ENCODE data around the gene GSDMA. TPM values are rescaled to one million over a fixed set of nuclear protein-coding genes. Genes with fewer than 3 reads are reported as not detected.

GSDMA gene
- total and polyA plus RNA-seq, 9 of the 15 experiments (the other 6 are each of a cell fraction or from before 2014, with no cell fraction given): 0.04 to 0.13 (median 0.07) TPM; not detected in 2

- CTCF ChIA-PET (ENCODE audit: low intra/inter-chr PET ratio): no interaction called here
- DNase-seq (ENCODE audit: extremely low read depth in 1 of 4, low spot score in 3 of 4): no peak
- Histone ChIP-seq H3K36me3 (ENCODE audit: control insufficient read depth, insufficient read depth, low read length) (no peaks in the 10 kb centered on the region), H3K79me2 (ENCODE audit: control insufficient read depth, insufficient read depth, low read length) (no peaks in the 10 kb centered on the region), H3K9me1 (ENCODE audit: control insufficient read depth, insufficient read depth, low read length) (no peaks in the 10 kb centered on the region), H3K9me3 (replicated peaks; ENCODE audit: control insufficient read depth, insufficient read depth, low read depth, low read length) (no peaks in the 10 kb centered on the region), H2AFZ (ENCODE audit: low read depth, low read length) (no peak overlapping the region), H3K27ac (ENCODE audit: extremely low read depth, low read depth, low read length) (no peak overlapping the region), H3K4me2 (ENCODE audit: insufficient read depth, low read length) (no peak overlapping the region), H3K4me1 (replicated peaks in 1 of 2; ENCODE audit: control insufficient read depth in 2 of 2, insufficient read depth in 2 of 2, low read length in 2 of 2) (peaks cover 20 to 21% of the 10 kb centered on the region in 2 experiments), H3K4me3 (no peak overlapping the region), H3K9ac (ENCODE audit: insufficient read depth in 1 of 2, low read depth in 2 of 2, low read length in 2 of 2) (no peak overlapping the region; a peak in 1 of 4 replicates), H3K27me3 (ENCODE audit: control insufficient read depth in 2 of 2, insufficient read depth in 2 of 2, low read length in 2 of 2) (no peaks in the 10 kb centered on the region; a peak in 1 of 5 replicates), H4K20me1 (replicated peaks; ENCODE audit: control insufficient read depth, insufficient read depth, low read length) (0 out of 2 replicates have a peak, but pooled peaks cover 3% of the 10 kb centered on the region)
- intact Hi-C loops (cut with micrococcal nuclease) (no loop called here), in situ Hi-C loops (cut with MboI) (no loop called here)
- FAIRE-seq: no peak
- BruUV-seq (replicated peaks): no TSS peak
- WGBS (ENCODE audit: insufficient coverage, low coverage, missing lambda C conversion rate): 87% methylated on average over 3 of the region's 3 CpGs
- ATAC-seq: no peak
- POLR2A ChIA-PET: interaction anchor here (0.9 kb wide), 1 partner anchor 11 kb away, joined by 3 read pairs; no protein-coding TSS in a partner anchor
- TF ChIP-seq ZNF274 (IDR thresholded peaks at IDR 0.05; ENCODE audit: borderline replicate concordance, low read depth, low read length) (no peak), ZNF778 (CRISPR knock-in tag; IDR thresholded peaks at IDR 0.05) (no peak), ZNF175 (CRISPR knock-in tag; IDR thresholded peaks at IDR 0.05; ENCODE audit: low read depth) (no peak), FUS (optimal IDR thresholded peaks at IDR 0.05; ENCODE audit: low read depth, low read length) (no peak), MAFK (IDR thresholded peaks at IDR 0.05; ENCODE audit: low read length) (no peak), SIRT6 (IDR thresholded peaks at IDR 0.05; ENCODE audit: low read depth, low read length) (no peak), MYC (IDR thresholded peaks at IDR 0.05; ENCODE audit: low read depth, low read length) (no peak), MYC (CRISPR knock-in tag; IDR thresholded peaks at IDR 0.05; ENCODE audit: borderline replicate concordance, low read depth) (no peak), ZNF407 (IDR thresholded peaks at IDR 0.05; ENCODE audit: low read depth) (no peak), EP300 (IDR thresholded peaks at IDR 0.05; ENCODE audit: low read length) (no peak)
- TF ChIP-seq, protein P1, sequence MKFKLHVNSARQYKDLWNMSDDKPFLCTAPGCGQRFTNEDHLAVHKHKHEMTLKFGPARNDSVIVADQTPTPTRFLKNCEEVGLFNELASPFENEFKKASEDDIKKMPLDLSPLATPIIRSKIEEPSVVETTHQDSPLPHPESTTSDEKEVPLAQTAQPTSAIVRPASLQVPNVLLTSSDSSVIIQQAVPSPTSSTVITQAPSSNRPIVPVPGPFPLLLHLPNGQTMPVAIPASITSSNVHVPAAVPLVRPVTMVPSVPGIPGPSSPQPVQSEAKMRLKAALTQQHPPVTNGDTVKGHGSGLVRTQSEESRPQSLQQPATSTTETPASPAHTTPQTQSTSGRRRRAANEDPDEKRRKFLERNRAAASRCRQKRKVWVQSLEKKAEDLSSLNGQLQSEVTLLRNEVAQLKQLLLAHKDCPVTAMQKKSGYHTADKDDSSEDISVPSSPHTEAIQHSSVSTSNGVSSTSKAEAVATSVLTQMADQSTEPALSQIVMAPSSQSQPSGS (CRISPR knock-in tag; IDR thresholded peaks at IDR 0.05): no peak
- TF ChIP-seq, protein P2, sequence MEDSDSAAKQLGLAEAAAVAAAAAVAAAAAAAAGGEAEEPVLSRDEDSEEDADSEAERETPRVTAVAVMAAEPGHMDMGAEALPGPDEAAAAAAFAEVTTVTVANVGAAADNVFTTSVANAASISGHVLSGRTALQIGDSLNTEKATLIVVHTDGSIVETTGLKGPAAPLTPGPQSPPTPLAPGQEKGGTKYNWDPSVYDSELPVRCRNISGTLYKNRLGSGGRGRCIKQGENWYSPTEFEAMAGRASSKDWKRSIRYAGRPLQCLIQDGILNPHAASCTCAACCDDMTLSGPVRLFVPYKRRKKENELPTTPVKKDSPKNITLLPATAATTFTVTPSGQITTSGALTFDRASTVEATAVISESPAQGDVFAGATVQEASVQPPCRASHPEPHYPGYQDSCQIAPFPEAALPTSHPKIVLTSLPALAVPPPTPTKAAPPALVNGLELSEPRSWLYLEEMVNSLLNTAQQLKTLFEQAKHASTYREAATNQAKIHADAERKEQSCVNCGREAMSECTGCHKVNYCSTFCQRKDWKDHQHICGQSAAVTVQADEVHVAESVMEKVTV (CRISPR knock-in tag; IDR thresholded peaks at IDR 0.05): no peak
Observed at GRCh38 chr17:39937447-39937846, 25.4 kb upstream of the GSDMA start.

Data from K562 (cell line).